Measurements from ENCODE around the gene LENG9.

LENG9 gene

DNA sequence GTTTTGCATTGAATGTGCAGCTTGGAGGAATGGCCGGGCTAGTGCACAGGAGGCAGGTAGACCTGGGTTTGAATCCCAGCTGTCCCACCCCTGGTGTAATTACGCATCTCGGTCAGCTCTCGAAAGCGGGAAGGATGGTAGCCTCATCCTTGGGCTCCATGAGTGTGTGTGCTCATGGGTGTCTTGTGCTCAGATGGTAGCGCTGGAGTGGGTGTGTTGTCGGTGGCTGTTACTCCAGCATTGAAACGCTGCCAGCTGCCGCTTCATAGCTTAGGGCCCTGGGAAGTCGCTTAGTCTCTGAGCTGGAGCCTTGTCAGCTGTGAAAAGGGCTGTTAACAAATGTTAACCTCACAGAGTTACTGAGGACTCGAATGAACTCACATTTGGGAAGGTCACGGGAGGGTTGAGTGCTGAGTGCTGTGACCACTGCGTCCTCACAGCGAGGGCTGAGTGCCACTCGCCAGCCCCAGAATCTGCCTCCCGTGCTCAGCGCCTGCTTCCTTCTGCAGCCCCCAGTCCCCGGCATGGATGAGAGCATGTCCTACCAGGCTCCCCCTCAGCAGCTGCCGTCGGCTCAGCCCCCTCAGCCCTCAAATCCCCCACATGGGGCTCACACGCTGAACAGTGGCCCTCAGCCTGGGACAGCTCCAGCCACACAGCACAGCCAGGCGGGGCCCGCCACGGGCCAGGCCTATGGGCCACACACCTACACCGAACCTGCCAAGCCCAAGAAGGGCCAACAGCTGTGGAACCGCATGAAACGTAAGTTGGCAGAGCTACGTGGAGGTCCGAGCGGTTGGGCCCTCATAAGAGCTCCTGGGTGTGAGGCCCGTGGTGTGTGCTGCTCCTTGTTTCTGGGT is 9.4 kb downstream of the LENG9 start:
- TF ChIP-seq, protein P1, sequence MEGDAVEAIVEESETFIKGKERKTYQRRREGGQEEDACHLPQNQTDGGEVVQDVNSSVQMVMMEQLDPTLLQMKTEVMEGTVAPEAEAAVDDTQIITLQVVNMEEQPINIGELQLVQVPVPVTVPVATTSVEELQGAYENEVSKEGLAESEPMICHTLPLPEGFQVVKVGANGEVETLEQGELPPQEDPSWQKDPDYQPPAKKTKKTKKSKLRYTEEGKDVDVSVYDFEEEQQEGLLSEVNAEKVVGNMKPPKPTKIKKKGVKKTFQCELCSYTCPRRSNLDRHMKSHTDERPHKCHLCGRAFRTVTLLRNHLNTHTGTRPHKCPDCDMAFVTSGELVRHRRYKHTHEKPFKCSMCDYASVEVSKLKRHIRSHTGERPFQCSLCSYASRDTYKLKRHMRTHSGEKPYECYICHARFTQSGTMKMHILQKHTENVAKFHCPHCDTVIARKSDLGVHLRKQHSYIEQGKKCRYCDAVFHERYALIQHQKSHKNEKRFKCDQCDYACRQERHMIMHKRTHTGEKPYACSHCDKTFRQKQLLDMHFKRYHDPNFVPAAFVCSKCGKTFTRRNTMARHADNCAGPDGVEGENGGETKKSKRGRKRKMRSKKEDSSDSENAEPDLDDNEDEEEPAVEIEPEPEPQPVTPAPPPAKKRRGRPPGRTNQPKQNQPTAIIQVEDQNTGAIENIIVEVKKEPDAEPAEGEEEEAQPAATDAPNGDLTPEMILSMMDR (IDR thresholded peaks at IDR 0.05; ENCODE audit: extremely low read depth, missing control alignments) = no peak
- no peak for DNase-seq (ENCODE audit: low spot score)

DNA sequence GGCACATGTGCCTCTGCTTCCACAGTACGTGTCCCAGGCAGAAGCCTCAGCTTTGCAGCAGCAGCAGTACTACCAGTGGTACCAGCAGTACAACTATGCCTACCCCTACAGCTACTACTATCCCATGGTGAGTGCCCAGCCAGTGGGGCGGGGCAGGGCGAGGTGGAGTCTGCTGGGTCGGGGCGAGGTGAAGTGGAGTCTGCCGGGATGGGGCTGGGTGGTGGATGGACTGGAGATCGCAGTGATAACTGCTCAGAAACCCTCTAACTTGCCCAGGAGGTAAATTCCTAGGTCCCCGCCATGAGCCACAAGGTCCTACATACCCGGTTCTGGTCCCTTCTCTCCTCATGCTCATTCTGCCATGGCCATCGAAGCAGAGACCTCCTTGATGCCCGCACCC is 11.0 kb downstream of the LENG9 start:
- no peak for DNase-seq (ENCODE audit: low spot score)
- TF ChIP-seq, protein P1 (IDR thresholded peaks at IDR 0.05; ENCODE audit: extremely low read depth, missing control alignments) = no peak

DNA sequence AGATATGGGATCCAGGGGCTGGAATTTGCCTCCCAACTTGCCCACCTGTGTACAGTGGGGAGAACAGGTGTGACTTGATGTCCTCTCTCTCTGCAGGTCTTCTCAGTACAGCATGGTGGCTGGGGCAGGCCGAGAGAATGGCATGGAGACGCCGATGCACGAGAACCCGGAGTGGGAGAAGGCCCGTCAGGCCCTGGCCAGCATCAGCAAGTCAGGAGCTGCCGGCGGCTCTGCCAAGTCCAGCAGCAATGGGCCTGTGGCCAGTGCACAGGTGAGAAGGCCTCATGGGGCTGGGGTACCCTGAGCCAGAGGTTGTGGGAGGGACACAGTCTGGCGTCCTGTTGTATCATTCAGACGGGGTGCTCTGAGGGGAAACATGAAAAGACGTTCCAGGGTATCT is 11.6 kb downstream of the LENG9 start:
- TF ChIP-seq, protein P1 (IDR thresholded peaks at IDR 0.05; ENCODE audit: extremely low read depth, missing control alignments) = no peak
- DNase-seq (ENCODE audit: low spot score) = no peak

DNA sequence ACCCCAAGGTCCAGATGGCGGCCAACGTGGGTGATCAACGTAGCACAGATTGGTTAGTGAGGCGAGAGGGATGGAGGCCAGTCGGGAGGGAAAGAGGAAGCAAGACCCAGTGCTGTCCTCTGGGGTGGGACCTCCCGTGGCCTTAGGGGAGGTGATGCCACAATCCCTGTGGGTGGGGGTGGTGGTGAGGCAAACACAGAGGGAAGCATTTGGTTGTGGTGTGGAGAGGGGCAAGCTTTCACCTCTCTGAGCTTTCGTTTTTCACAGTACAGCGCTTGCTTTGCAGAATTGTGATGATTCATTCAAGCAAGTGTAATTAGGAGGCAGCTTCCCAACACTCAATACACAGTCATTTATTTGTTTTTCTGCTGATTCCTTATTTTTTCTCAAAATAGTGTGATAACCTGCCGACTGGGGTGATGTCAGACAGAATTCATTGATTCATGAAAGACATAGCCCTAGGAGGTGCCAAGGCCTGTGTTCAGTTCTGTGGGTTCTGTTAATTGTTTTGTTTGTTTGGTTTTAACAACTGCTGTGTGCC is 12.2 kb downstream of the LENG9 start:
- TF ChIP-seq, protein P1 (IDR thresholded peaks at IDR 0.05; ENCODE audit: extremely low read depth, missing control alignments) = no peak
- DNase-seq (ENCODE audit: low spot score) = no peak

DNA sequence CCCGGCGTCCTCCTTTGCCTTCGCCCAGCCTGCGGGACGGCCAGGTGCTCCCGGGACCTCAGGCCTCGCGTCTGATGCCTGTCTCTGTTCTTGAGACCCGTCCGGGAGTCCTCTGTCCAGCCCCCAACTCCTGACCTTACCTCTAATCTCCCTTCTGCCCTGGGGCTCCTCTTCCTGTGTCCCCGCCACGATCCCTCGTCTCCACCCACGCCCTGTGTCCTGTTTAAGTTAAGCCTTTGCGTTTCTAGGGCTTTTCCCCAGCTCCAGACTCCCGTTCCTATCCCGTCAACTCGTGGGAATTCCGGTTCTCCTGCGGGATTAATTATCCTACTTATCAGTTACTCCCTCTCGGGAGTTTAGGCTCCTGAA is 13.9 kb downstream of the LENG9 start:
- TF ChIP-seq, protein P1 (IDR thresholded peaks at IDR 0.05; ENCODE audit: extremely low read depth, missing control alignments) = no peak

DNA sequence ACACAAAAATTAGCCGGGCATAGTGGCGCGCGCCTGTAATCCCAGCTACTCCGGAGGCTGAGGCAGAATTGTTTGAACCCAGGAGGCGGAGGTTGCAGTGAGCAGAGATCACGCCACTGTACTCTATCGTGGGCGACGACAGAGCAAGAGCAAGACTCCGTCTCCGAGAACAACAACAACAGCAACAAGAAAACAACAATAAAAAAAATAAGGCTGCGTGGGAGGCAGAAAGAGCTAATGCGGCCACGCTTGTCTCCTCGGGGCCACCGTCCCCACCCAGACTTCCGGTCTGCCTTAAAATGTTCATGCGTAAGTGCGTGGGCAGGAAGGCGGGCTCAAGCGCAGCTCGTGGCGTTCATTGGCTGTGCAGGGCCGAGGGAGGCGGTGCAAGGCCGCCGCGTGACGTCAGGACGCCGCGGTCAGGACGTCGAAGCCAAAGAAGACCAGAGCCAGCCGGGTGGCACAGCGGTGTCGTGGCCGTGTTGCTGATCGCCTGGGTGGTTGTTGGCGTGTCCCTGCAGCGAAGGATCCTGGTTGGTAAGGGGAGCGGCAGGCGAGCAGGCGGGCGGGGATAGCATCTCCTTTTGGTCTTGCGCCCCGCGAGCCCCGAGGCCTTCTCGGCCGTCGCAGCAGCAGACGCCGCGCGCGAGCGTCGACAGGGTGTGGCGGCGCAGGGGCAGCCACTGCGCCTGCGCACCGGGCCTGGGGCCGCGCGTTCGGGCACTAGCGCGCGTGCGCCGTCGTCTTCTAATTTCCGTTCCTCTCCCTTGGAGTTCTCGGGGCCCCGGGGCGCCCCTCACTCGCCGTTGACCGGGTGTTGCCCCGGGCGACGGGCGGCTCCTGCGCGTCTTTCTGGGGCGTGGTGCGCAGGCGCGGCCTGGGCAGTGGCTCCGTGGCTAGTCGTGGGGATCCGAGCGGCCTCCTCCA is 14.5 kb downstream of the LENG9 start, which contains the start of gene LENG8:
Gene LENG8 (plus strand): TSS at position 426 of the 927 bp plus-strand sequence. CDS start 2,146 bp downstream, outside the sequence.
- TF ChIP-seq, protein P1 (IDR thresholded peaks at IDR 0.05; ENCODE audit: extremely low read depth, missing control alignments) = no peak

More for the DNA sequence above, 13.9 kb downstream of the LENG9 start:
- no peak for DNase-seq (ENCODE audit: low spot score)

More for the DNA sequence above, 14.5 kb downstream of the LENG9 start, which contains the start of gene LENG8:
- DNase-seq (ENCODE audit: low spot score) = peak; percentile 97

Data from GM20000 (cell line).